Ovary (tissue), 9 donors: ENCODE data around the gene NRN1L. TPM values are rescaled to one million over a fixed set of nuclear protein-coding genes. Genes with fewer than 3 reads are reported as not detected.

Experiments
- DNase-seq, 5 donors: peaks; one replicate each; pipeline ENCODE4 v3.0.0-alpha.2; 2019 to 2020
- H3K27ac ChIP-seq, 2 donors: fragments of 200-600 bp; one replicate each; pipeline versions ENCODE4 v1.5.1 to v1.8.0; 2019 to 2022
- H3K27me3 ChIP-seq: fragments of 200-600 bp; one replicate; pipeline ENCODE4 v1.8.0; 2022
- H3K36me3 ChIP-seq: fragments of 200-600 bp; sonication (generic); one replicate; pipeline ENCODE4 v1.5.1; 2019
- H3K4me1 ChIP-seq: one replicate; pipeline ENCODE4 v1.8.1; 2013; ENCODE audit warnings: mild to moderate bottlenecking, moderate library complexity; ENCODE audit not compliant: insufficient read depth
- H3K4me3 ChIP-seq: fragments of 200-600 bp; sonication (generic); one replicate; pipeline ENCODE4 v1.5.1; 2017
- H3K9me3 ChIP-seq, 2 donors: fragments of 200-600 bp in 1 of 2; sonication (generic) in 1 of 2; one replicate each; pipeline versions ENCODE4 v1.5.1 to v1.8.1; 2013 to 2019; ENCODE audit warnings: mild to moderate bottlenecking in 1 of 2, moderate library complexity in 1 of 2
- CTCF ChIP-seq, 3 donors: fragments of 450-650 bp in 2 of 3; fragments of 200-600 bp in 1 of 3; IDR thresholded peaks; one replicate each; pipeline versions ENCODE4 v1.5.1 to v1.8.0; 2016 to 2022; ENCODE audit warnings: antibody characterized with exemption in 3 of 3, mild to moderate bottlenecking in 1 of 3
- EP300 ChIP-seq: sonication (generic); formaldehyde crosslinking; IDR thresholded peaks from one replicate; pipeline ENCODE4 v1.6.1; 2017; ENCODE audit warnings: antibody characterized with exemption
- POLR2A ChIP-seq: fragments of 450-650 bp; IDR thresholded peaks from one replicate; pipeline ENCODE4 v1.6.1; 2017; ENCODE audit warnings: antibody characterized with exemption, mild to moderate bottlenecking, moderate library complexity
- WGBS, 3 donors: extraction: QIAGEN DNeasy Blood & Tissue Kit in 1 of 3; methylation state at CpG; one replicate each; pipeline versions ENCODE4 v1.1.5 to v1.1.7; 2013 to 2017; 5-methylcytosine and 5-hydroxymethylcytosine counted together
- intact Hi-C, 4 donors: fragments of 100-400 bp; cut with DNase I; formaldehyde crosslinking; loops; one replicate each; pipeline versions ENCODE4 v1.11.0 to v1.15.1; 2022 to 2023
- polyA plus RNA-seq, 2 donors: library from polyadenylated mRNA; stranded (reverse); fragments of 200-250 nt in 1 of 2; fragments of 350-450 nt in 1 of 2; fragmentation: Illumina TruSeq in 1 of 2; extraction: RNeasy Lipid Tissue Mini Kit (QIAGEN cat#74804) in 1 of 2; gene quantifications; one replicate each; pipeline ENCODE4 v1.2.3, GENCODE V29; 2013 to 2014
- total RNA-seq, 7 donors: library from RNA; depleted of rRNA in 2 of 7; stranded (reverse); fragments of >200 nt in 2 of 7; fragmentation: NEBNext Ultra II Directional in 3 of 7; extraction: Animal tissue kit (Norgen Biotek cat#: 25700) in 3 of 7; gene quantifications; one replicate each; pipeline versions ENCODE4 v1.1.0 to v1.2.4, GENCODE V29; 2016 to 2023
- donor health status: DM: no; HTN: no; CAD: no; lungs with moderate emphysema.
- donor health status: DM: no; HTN: no; CAD: no.
- donor health status: Bipolar disorder and iron deficiency.
- donor health status: DM: yes; HTN: yes; CAD: no.
- donor health status: DM: no; HTN: no; CAD: no.
- donor health status: DM: yes; HTN: yes; CAD: no.

The NRN1L gene
- total and polyA plus RNA-seq, 9 donors = 0.95 to 4.7 (median 2.6) TPM; not detected in 1

- peak overlapping the region; percentile 89 for H3K4me3 ChIP-seq
- DNase-seq = no peak
- no peaks in the 10 kb centered on the region for H3K27me3 ChIP-seq
- 43 to 74% (median 60%) methylated on average over 2 of the region's 2 CpGs for WGBS, 3 donors
- no peaks in the 10 kb centered on the region for H3K9me3 ChIP-seq
- H3K36me3 ChIP-seq = no peaks in the 10 kb centered on the region
- no peak for TF ChIP-seq POLR2A
- TF ChIP-seq CTCF (IDR thresholded peaks at IDR 0.05) = no peak
- no peak for TF ChIP-seq EP300
- H3K27ac ChIP-seq = peak overlapping the region in 1 of 2 donors; percentile 37
- intact Hi-C loops = no loop called here
- peaks cover 6% of the 10 kb centered on the region for H3K4me1 ChIP-seq
These were observed 12.5 kb upstream of the NRN1L start for GRCh38 chr16:67872131-67872630.

- no peaks in the 10 kb centered on the region for H3K36me3 ChIP-seq
- peak; percentile 75 to 88 (median 84) for DNase-seq
- no peaks in the 10 kb centered on the region for H3K9me3 ChIP-seq
- H3K4me3 ChIP-seq = peak within 1 kb of the TSS; percentile 89
- peak within 1 kb of the TSS; percentile 37 to 47 for H3K27ac ChIP-seq
- TF ChIP-seq CTCF (IDR thresholded peaks at IDR 0.05) (peak in 1 of 3 donors; percentile 12), EP300 (no peak), POLR2A (peak; percentile 59)
- WGBS, 3 donors = 1 to 2% (median 2%) methylated on average over 57 to 72 of the region's 72 CpGs
- intact Hi-C loops = no loop called here
- H3K4me1 ChIP-seq = peaks cover 6% of the 10 kb centered on the region
- H3K27me3 ChIP-seq = no peaks in the 10 kb centered on the region
These were observed 11.9 kb upstream of the NRN1L start, which contains the start of gene EDC4 for GRCh38 chr16:67872631-67873434. EDC4 (plus strand) TSS chr16:67873052; CDS start chr16:67873262, 210 bp downstream.

- H3K9me3 ChIP-seq = no peaks in the 10 kb centered on the region
- H3K4me1 ChIP-seq = peaks cover 6% of the 10 kb centered on the region
- intact Hi-C loops = no loop called here
- 9 to 14% (median 10%) methylated on average over 23 of the region's 23 CpGs for WGBS, 3 donors
- H3K36me3 ChIP-seq = no peaks in the 10 kb centered on the region
- no peak for DNase-seq
- peak overlapping the region; percentile 37 to 47 for H3K27ac ChIP-seq
- TF ChIP-seq EP300 (no peak), POLR2A (no peak), CTCF (IDR thresholded peaks at IDR 0.05) (no peak)
- no peaks in the 10 kb centered on the region for H3K27me3 ChIP-seq
- peak overlapping the region; percentile 89 for H3K4me3 ChIP-seq
These were observed 11.0 kb upstream of the NRN1L start for GRCh38 chr16:67873435-67874370.

- Histone ChIP-seq H3K9me3 (no peaks in the 10 kb centered on the region), H3K4me1 (peaks cover 6% of the 10 kb centered on the region), H3K4me3 (peak overlapping the region; percentile 89), H3K36me3 (no peaks in the 10 kb centered on the region), H3K27me3 (no peaks in the 10 kb centered on the region), H3K27ac (no peak overlapping the region)
- DNase-seq = no peak
- intact Hi-C loops = no loop called here
- TF ChIP-seq POLR2A = no peak
- no peak for TF ChIP-seq EP300
- no peak for TF ChIP-seq CTCF (IDR thresholded peaks at IDR 0.05)
- WGBS, 3 donors = 59 to 69% (median 66%) methylated on average over 3 of the region's 3 CpGs
These were observed 10.3 kb upstream of the NRN1L start for GRCh38 chr16:67874372-67874771.
